Stimulated activated memory B cell treated with anti-CD40 and anti-IgM and Interleukin-4, amounts not matched to agents 10 μg/mL and 1 μg/mL and 100 μg/mL, for 72 hours (primary cell): ENCODE measurements around the gene ZNF512B.
A peak's percentile ranks its signal among the peaks of the same experiment; 100 is the strongest.
"Not testable (repeated sequence)": the region's sequence is repeated elsewhere in the genome, so short reads cannot be mapped to it uniquely, and the experiment has no call there.

Experiments
- ATAC-seq: fragments of 150-1000 bp; cut with Tn5 transposase; 2 replicates; pipeline ENCODE4 v1.10.0; 2021
- H3K27ac Mint-ChIP-seq: one replicate; pipeline ENCODE4 v1.8.0; 2022; ENCODE audit warnings: mild to moderate bottlenecking, mixed read lengths
- H3K27me3 Mint-ChIP-seq: one replicate; pipeline ENCODE4 v1.8.0; 2022; ENCODE audit warnings: mixed read lengths
- H3K36me3 Mint-ChIP-seq: one replicate; pipeline ENCODE4 v1.8.0; 2022; ENCODE audit warnings: mixed read lengths
- H3K4me1 Mint-ChIP-seq: one replicate; pipeline ENCODE4 v1.8.0; 2022; ENCODE audit warnings: mixed read lengths
- H3K4me3 Mint-ChIP-seq: one replicate; pipeline ENCODE4 v1.8.0; 2022; ENCODE audit warnings: mild to moderate bottlenecking, moderate library complexity, mixed read lengths
- H3K9me3 Mint-ChIP-seq: one replicate; pipeline ENCODE4 v1.8.0; 2022; ENCODE audit warnings: mixed read lengths

The ZNF512B gene

DNA sequence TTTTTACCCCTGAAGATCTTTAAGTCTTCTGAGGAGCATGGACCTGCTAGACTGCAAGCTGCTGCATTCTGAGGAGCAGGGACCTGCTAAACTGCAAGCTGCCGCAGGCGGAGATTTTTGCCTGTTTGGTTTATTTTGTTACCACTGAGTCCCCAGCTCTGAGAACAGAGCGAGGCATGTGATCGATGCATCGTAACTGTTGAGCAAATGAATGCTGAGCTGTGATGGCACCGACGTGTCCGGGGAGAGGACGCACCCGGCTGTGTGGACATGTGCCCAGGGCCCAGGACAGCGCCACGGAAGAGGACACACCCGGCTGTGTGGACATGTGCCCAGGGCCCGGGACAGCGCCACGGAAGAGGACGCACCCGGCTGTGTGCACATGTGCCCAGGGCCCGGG is 50.6 kb downstream of the ZNF512B start:
- ATAC-seq: no peak
- H3K27ac Mint-ChIP-seq: peak overlapping the region; percentile 71
- peaks cover 28% of the 10 kb centered on the region for H3K36me3 Mint-ChIP-seq
- H3K4me3 Mint-ChIP-seq: no peak overlapping the region
- no peaks in the 10 kb centered on the region for H3K27me3 Mint-ChIP-seq
- H3K4me1 Mint-ChIP-seq: peaks cover 31% of the 10 kb centered on the region
- peaks cover 3% of the 10 kb centered on the region for H3K9me3 Mint-ChIP-seq

DNA sequence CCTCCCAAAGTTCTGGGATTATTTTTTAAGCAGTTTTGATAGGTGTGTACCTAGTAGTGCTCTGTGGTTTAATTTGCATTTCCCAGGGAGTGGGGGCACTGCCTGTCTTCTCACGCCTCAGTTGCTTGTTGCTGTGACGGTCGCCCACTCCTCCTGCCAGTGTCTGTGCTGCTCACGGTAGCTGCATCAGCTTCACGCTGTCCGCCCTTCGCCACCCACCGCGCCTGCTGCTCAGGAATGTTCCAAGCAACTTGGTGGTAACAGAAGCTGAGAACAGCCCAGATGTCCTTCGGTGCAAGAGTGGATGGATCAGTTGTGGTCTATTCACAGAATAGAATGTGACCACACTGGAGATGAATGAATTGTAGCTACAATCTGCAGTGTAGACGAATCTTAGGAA is 51.9 kb downstream of the ZNF512B start:
- ATAC-seq: peak; percentile 94
- peak overlapping the region; percentile 71 for H3K27ac Mint-ChIP-seq
- H3K27me3 Mint-ChIP-seq: no peaks in the 10 kb centered on the region
- H3K36me3 Mint-ChIP-seq: peaks cover 28% of the 10 kb centered on the region
- peaks cover 39% of the 10 kb centered on the region for H3K4me1 Mint-ChIP-seq
- peak overlapping the region; percentile 22 for H3K4me3 Mint-ChIP-seq
- peaks cover 3% of the 10 kb centered on the region for H3K9me3 Mint-ChIP-seq

GRCh38 chr20:63916371-63916939 is 53.3 kb downstream of the ZNF512B start:
- not testable (repeated sequence) for ATAC-seq, H3K9me3 Mint-ChIP-seq, H3K4me3 Mint-ChIP-seq, H3K27me3 Mint-ChIP-seq
- H3K4me1 Mint-ChIP-seq: peaks cover 44% of the 10 kb centered on the region
- peak overlapping the region; percentile 55 for H3K27ac Mint-ChIP-seq
- H3K36me3 Mint-ChIP-seq: peaks cover 28% of the 10 kb centered on the region

DNA sequence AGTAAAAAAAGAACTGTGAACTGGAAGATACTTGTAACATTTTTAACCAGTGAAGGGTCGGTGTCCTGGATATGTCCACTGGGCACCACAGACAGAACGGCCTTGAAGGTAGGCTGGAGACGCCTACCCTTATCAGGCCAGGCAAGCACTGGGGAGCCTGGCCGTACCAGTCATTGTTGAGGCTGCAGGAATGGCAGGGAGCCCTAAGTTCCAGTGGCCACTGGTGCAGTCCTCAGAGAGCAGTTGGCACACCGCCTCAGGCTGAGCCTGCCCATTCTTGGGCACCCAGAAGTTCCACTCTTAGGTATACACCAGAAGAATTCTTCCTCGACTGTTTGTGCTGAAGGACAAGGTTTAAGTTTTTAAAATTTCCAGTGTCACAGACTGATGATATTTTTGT is 54.3 kb downstream of the ZNF512B start:
- H3K27me3 Mint-ChIP-seq: no peaks in the 10 kb centered on the region
- H3K4me3 Mint-ChIP-seq: no peak overlapping the region
- peaks cover 53% of the 10 kb centered on the region for H3K4me1 Mint-ChIP-seq
- no peak for ATAC-seq
- peaks cover 3% of the 10 kb centered on the region for H3K9me3 Mint-ChIP-seq
- peaks cover 28% of the 10 kb centered on the region for H3K36me3 Mint-ChIP-seq
- H3K27ac Mint-ChIP-seq: no peak overlapping the region

GRCh38 chr20:63913768-63914167 is 56.0 kb downstream of the ZNF512B start:
- peaks cover 33% of the 10 kb centered on the region for H3K36me3 Mint-ChIP-seq
- no peak overlapping the region for H3K4me3 Mint-ChIP-seq
- peak overlapping the region; percentile 25 for H3K27ac Mint-ChIP-seq
- no peak for ATAC-seq
- peaks cover 58% of the 10 kb centered on the region for H3K4me1 Mint-ChIP-seq
- no peaks in the 10 kb centered on the region for H3K27me3 Mint-ChIP-seq
- peaks cover 3% of the 10 kb centered on the region for H3K9me3 Mint-ChIP-seq

DNA sequence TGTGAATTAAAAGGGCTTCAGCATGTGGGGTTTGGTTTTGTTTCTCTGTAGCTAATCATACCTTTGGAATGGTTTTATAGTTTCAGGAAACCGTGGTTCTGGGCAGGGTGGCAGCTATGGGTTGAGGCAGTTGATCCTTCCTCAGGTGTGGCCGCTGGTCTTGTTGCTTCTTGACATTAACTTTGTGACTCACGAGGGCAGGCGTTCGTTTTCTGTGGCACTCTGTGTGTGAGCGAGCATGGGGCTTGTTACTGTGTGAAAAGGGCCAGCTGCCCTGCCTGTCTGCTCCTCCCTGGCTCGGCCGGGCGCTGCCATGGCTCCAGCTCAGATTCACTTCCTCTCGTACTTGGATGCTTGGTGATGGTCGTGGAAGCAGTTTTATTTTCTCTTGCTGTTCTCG is 58.6 kb downstream of the ZNF512B start:
- Mint-ChIP-seq H3K4me1 (peaks cover 55% of the 10 kb centered on the region), H3K27me3 (no peaks in the 10 kb centered on the region), H3K36me3 (peaks cover 23% of the 10 kb centered on the region), H3K9me3 (peaks cover 1% of the 10 kb centered on the region), H3K27ac (no peak overlapping the region), H3K4me3 (no peak overlapping the region)
- no peak for ATAC-seq

DNA sequence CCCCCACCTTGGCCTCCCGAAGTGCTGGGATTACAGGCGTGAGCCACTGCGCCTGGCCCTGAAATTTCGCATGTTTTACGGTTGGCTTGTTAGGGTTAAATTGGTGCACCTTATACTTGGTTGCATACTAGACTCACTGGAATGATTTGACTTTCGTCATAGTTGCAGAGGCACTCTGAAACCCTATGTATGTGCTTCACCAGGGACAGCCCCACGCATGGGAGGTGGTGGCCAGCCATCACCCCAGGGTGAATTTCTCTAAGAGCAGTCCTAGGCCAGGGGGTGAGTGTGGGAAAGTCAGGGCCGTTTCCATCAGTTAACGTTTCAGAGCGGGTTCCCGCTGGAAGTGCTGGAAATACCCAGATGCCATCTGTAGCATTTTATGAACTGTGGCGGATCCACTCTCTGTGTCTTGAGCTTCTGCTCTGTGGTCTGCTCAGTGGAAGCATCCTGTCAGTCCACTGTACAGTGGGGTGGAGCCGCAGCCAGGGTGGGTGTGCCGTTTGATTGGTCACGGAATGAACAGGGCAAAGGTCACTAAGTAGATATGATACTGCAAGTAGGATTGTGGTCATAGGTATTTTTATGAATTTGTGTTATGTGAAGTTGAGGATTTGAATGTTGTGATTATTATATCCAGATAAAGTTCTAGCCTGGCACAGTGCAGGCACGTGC is 61.6 kb downstream of the ZNF512B start:
- Mint-ChIP-seq H3K27ac (no peak overlapping the region), H3K4me1 (peaks cover 56% of the 10 kb centered on the region), H3K9me3 (no peaks in the 10 kb centered on the region), H3K36me3 (peaks cover 5% of the 10 kb centered on the region), H3K27me3 (no peaks in the 10 kb centered on the region), H3K4me3 (no peak overlapping the region)
- peak; percentile 39 for ATAC-seq
